GM12878 (cell line): ENCODE data around the gene KDM3B. TPM values are rescaled to one million over a fixed set of nuclear protein-coding genes. Genes with fewer than 3 reads are reported as not detected.

ENCODE experiments used
- ATAC-seq: fragments of 200-7000 bp; cut with Tn5 transposase; 3 replicates; pipeline ENCODE4 v1.9.1; 2020; ENCODE audit warnings: mild to moderate bottlenecking, moderate library complexity
- BruUV-seq: library from RNA; stranded (reverse); fragments of 400-500 nt; replicated peaks from 2 replicates; lab custom pipeline; 2021; lab: Mats Ljungman, UMichigan
- CTCF ChIA-PET: fragments of 300-600 bp; sonication (Branson Sonifier 250); formaldehyde crosslinking; extraction: SDS; loops from one replicate; lab custom pipeline; 2021; ENCODE audit warnings: inconsistent platforms; lab: Yijun Ruan, JAX
- POLR2A ChIA-PET: fragments of 350-600 bp; formaldehyde crosslinking; extraction: SDS; loops from one replicate; lab custom pipeline; 2021; ENCODE audit warnings: inconsistent platforms; lab: Charles Lee
- RAD21 ChIA-PET: fragments of 300-600 bp; sonication (Branson Sonifier 250); formaldehyde crosslinking; loops from one replicate; lab custom pipeline; 2023; ENCODE audit warnings: antibody characterized with exemption; ENCODE audit not compliant: unreplicated experiment; lab: Charles Lee
- SMC1A ChIA-PET: fragments of 300-600 bp; sonication (Branson Sonifier 250); formaldehyde crosslinking; loops from one replicate; lab custom pipeline; 2023; ENCODE audit not compliant: unreplicated experiment, uncharacterized antibody; lab: Charles Lee
- DNase-seq: peaks from one replicate; pipeline ENCODE4 v3.0.0-alpha.2; 2011; ENCODE audit warnings: low read depth, low spot score
- FAIRE-seq: peaks from 3 replicates; lab custom pipeline; 2011; peaks lifted over from hg19 to GRCh38; lab: Jason Lieb, UNC
- H2AFZ ChIP-seq: 2 replicates; pipeline ENCODE4 v1.6.0; 2011; ENCODE audit warnings: low read depth, low read length, control low read depth; ENCODE audit not compliant: control insufficient read depth
- H3K27ac ChIP-seq: 2 replicates; pipeline ENCODE4 v1.5.1; 2011; ENCODE audit warnings: control low read depth; ENCODE audit not compliant: control insufficient read depth, insufficient read depth
- H3K27me3 ChIP-seq, 2 experiments: replicated peaks in 1 of 2; 2 replicates each; pipeline versions ENCODE4 v1.6.0 to v1.6.1; 2011; ENCODE audit warnings: low read length in 1 of 2; ENCODE audit not compliant: control insufficient read depth in 2 of 2, insufficient read depth in 2 of 2
- H3K36me3 ChIP-seq, 2 experiments: 2 replicates each; pipeline ENCODE4 v1.5.1; 2011; ENCODE audit warnings: low read length in 1 of 2; ENCODE audit not compliant: control insufficient read depth in 2 of 2, insufficient read depth in 2 of 2
- H3K4me1 ChIP-seq: 2 replicates; pipeline ENCODE4 v1.6.1; 2011; ENCODE audit warnings: mild to moderate bottlenecking, low read length, moderate library complexity, mixed read lengths; ENCODE audit not compliant: control insufficient read depth, insufficient read depth
- H3K4me2 ChIP-seq: 2 replicates; pipeline ENCODE4 v1.6.0; 2011; ENCODE audit warnings: control low read depth; ENCODE audit not compliant: control insufficient read depth, insufficient read depth
- H3K4me3 ChIP-seq: fragments of 200-600 bp; sonication (generic); 2 replicates; pipeline ENCODE4 v1.5.1; 2016
- H3K79me2 ChIP-seq: 2 replicates; pipeline ENCODE4 v1.6.0; 2011; ENCODE audit warnings: low read length; ENCODE audit not compliant: control insufficient read depth, insufficient read depth
- H3K9ac ChIP-seq: 2 replicates; pipeline ENCODE4 v1.8.0; 2011; ENCODE audit warnings: low read length, control low read depth, mixed read lengths; ENCODE audit not compliant: control insufficient read depth, insufficient read depth
- H3K9me3 ChIP-seq: replicated peaks from 3 replicates; pipeline ENCODE4 v1.5.1; 2011; ENCODE audit warnings: mild to moderate bottlenecking, low read length; ENCODE audit not compliant: control insufficient read depth, insufficient read depth
- H4K20me1 ChIP-seq: 2 replicates; pipeline ENCODE4 v1.6.0; 2011; ENCODE audit not compliant: control insufficient read depth, insufficient read depth
- NBN ChIP-seq: fragments of 450-650 bp; IDR thresholded peaks from 2 replicates; pipeline ENCODE4 v1.6.1; 2016
- POU2F2 ChIP-seq: IDR thresholded peaks from 3 replicates; pipeline ENCODE4 v1.6.1; 2011; ENCODE audit warnings: low read depth, mild to moderate bottlenecking, low read length, borderline replicate concordance
- WGBS: methylation state at CpG from one replicate; pipeline ENCODE4 v1.1.6; 2016; ENCODE audit warnings: low lambda C conversion rate; ENCODE audit not compliant: insufficient replicate concordance, insufficient coverage; ENCODE audit errors: missing lambda C conversion rate; 5-methylcytosine and 5-hydroxymethylcytosine counted together
- in situ Hi-C: fragments of 300-500 bp; cut with MboI; formaldehyde crosslinking; loops from 9 replicates; pipeline ENCODE4 v1.14.3; 2018; ENCODE audit warnings: mixed read lengths
- intact Hi-C: fragments of 100-400 bp; cut with micrococcal nuclease; formaldehyde crosslinking; loops from one replicate; pipeline ENCODE4 v1.14.2; 2022; ENCODE audit not compliant: unreplicated experiment
- polyA plus RNA-seq, 11 experiments: library from polyadenylated mRNA; depleted of rRNA in 4 of 11; unstranded in 6 of 11; stranded (reverse) in 5 of 11; fragments of >200 nt; fragmentation: Nextera tagmentation in 4 of 11; fragmentation: Illumina TruSeq in 1 of 11; extraction: Ambion mirVana in 4 of 11; extraction: Trizol in 1 of 11; gene quantifications; 1 replicate in 1 of 11; 2 replicates in 10 of 11; pipeline versions ENCODE4 v1.2.1 to v1.2.3, GENCODE V29; 2011 to 2016; ENCODE audit warnings: inconsistent platforms in 2 of 11, missing spikeins in 2 of 11, low read depth in 1 of 11
- total RNA-seq, 4 experiments: library from RNA; depleted of rRNA in 3 of 4; stranded (reverse); fragments of >200 nt in 3 of 4; fragmentation: Illumina TruSeq in 1 of 4; extraction: Trizol in 1 of 4; gene quantifications; 2 replicates each; pipeline versions ENCODE4 v1.2.1 to v1.2.3, GENCODE V29; 2013 to 2021
- TF ChIP-seq, protein P1 (sequence below): fragments of 450-650 bp; IDR thresholded peaks from 2 replicates; pipeline ENCODE4 v1.6.1; 2016; ENCODE audit warnings: mild to moderate bottlenecking

Gene KDM3B
- total and polyA plus RNA-seq, 10 of the 15 experiments (the other 5 are each of a cell fraction or from before 2014, with no cell fraction given), result 8.5 to 45.7 (median 29.0) TPM

DNA sequence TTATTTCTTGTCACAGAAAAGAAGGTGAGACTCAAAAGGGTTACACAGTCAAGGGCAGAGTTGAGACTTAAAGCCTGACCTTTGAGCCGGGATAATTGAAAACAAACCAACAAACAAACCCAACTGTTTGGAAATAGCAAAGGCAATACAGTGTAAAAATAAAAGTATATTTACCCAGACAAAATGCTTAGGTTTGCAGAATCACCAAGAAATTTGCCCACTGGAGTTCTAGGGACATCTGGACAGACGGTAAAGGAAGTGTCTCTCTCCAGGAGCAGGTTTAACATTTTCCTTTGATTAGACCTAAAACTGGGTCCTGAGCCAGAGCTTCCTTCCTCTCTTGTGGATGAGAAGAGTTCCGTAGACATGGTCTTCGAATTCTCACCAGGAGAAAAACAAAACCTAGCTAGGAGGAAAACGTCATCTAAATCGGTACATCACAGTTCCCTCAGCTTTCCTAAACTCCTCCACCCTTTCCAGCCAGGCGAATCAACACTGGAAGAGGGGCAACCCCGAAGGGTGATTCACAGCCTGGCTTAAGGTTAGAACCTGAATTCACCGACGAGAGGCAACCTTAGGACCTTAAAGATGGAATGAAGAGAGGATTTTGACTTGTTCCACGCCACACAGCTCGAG lies 21.6 kb upstream of the KDM3B start:
- Histone ChIP-seq H3K27me3 (no peaks in the 10 kb centered on the region), H3K36me3 (no peaks in the 10 kb centered on the region), H3K79me2 (peaks cover 6% of the 10 kb centered on the region), H2AFZ (peak overlapping the region; percentile 70), H4K20me1 (no peaks in the 10 kb centered on the region), H3K9ac (peak overlapping the region; percentile 69), H3K4me2 (peak overlapping the region; percentile 75), H3K27ac (peak overlapping the region; percentile 43), H3K4me3 (peak overlapping the region; percentile 95), H3K4me1 (no peaks in the 10 kb centered on the region; the same call in 1 of the 2 replicates), H3K9me3 (no peaks in the 10 kb centered on the region)
- TSS peak; percentile 77 for BruUV-seq
- FAIRE-seq (peak; percentile 7), DNase-seq (no peak), ATAC-seq (no peak)
- ChIA-PET RAD21 (interaction anchor here (0.9 to 2.0 kb wide), 5 partner anchors 23 to 212 kb away, joined by 3 to 14 read pairs (median 5); partner anchors contain the start of genes CDC23, ETF1, KDM3B and KIF20A), CTCF (interaction anchor here (1.3 to 6.7 kb wide), 6 partner anchors 14 to 173 kb away, joined by 3 to 86 read pairs (median 4); partner anchors contain the start of genes CDC23 and KDM3B), SMC1A (interaction anchor here (0.8 to 2.9 kb wide), 3 partner anchors 21 to 153 kb away, joined by 3 to 17 read pairs (median 5); partner anchors contain the start of gene KDM3B), POLR2A (interaction anchor here (1.0 to 2.7 kb wide), 6 partner anchors 8 to 118 kb away, joined by 3 to 33 read pairs (median 5); partner anchors contain the start of genes CDC23 and KDM3B)
- TF ChIP-seq POU2F2 (no peak), NBN (no peak)
- TF ChIP-seq, protein P1, sequence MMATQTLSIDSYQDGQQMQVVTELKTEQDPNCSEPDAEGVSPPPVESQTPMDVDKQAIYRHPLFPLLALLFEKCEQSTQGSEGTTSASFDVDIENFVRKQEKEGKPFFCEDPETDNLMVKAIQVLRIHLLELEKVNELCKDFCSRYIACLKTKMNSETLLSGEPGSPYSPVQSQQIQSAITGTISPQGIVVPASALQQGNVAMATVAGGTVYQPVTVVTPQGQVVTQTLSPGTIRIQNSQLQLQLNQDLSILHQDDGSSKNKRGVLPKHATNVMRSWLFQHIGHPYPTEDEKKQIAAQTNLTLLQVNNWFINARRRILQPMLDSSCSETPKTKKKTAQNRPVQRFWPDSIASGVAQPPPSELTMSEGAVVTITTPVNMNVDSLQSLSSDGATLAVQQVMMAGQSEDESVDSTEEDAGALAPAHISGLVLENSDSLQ, result no peak
- 4% methylated on average over 12 of the region's 12 CpGs for WGBS
- in situ Hi-C loops (no loop called here), intact Hi-C loops (no loop called here)
